Astrocyte (in vitro differentiated cells and primary cell): ENCODE data around the gene ARHGAP30. TPM values are rescaled to one million over a fixed set of nuclear protein-coding genes. Genes with fewer than 3 reads are reported as not detected.

Experiments
- DNase-seq: peaks from one replicate; pipeline ENCODE4 v3.0.0-alpha.2; 2010; ENCODE audit warnings: low read depth
- FAIRE-seq: peaks from 2 replicates; lab custom pipeline; 2011; peaks lifted over from hg19 to GRCh38; lab: Jason Lieb, UNC
- H2AFZ ChIP-seq: 2 replicates; pipeline ENCODE4 v1.6.0; 2012; ENCODE audit warnings: low read depth, low read length, inconsistent platforms
- H3K27ac ChIP-seq: 2 replicates; pipeline ENCODE4 v1.5.1; 2011; ENCODE audit warnings: low read depth, low read length, inconsistent platforms
- H3K27me3 ChIP-seq: 2 replicates; pipeline ENCODE4 v1.6.0; 2011; ENCODE audit warnings: low read length, inconsistent platforms; ENCODE audit not compliant: insufficient read depth
- H3K36me3 ChIP-seq: 2 replicates; pipeline ENCODE4 v1.5.1; 2011; ENCODE audit warnings: low read length, inconsistent platforms; ENCODE audit not compliant: insufficient read depth
- H3K4me1 ChIP-seq: 2 replicates; pipeline ENCODE4 v1.5.1; 2011; ENCODE audit warnings: low read length, inconsistent platforms; ENCODE audit not compliant: insufficient read depth
- H3K4me2 ChIP-seq: 2 replicates; pipeline ENCODE4 v1.6.0; 2012; ENCODE audit warnings: low read length, inconsistent platforms
- H3K4me3 ChIP-seq: 2 replicates; pipeline ENCODE4 v1.5.1; 2011; ENCODE audit warnings: low read depth, mild to moderate bottlenecking, low read length, inconsistent platforms; ENCODE audit not compliant: insufficient read depth
- H3K79me2 ChIP-seq: 2 replicates; pipeline ENCODE4 v1.6.0; 2012; ENCODE audit warnings: mild to moderate bottlenecking, low read length, inconsistent platforms; ENCODE audit not compliant: insufficient read depth
- H3K9ac ChIP-seq: 2 replicates; pipeline ENCODE4 v1.6.0; 2012; ENCODE audit warnings: mild to moderate bottlenecking, low read length, inconsistent platforms
- H3K9me3 ChIP-seq: 2 replicates; pipeline ENCODE4 v1.5.1; 2012; ENCODE audit warnings: low read depth, mild to moderate bottlenecking, low read length, inconsistent platforms; ENCODE audit not compliant: insufficient read depth
- H4K20me1 ChIP-seq: 2 replicates; pipeline ENCODE4 v1.6.0; 2012; ENCODE audit warnings: low read length, inconsistent platforms; ENCODE audit not compliant: insufficient read depth
- H3K27ac Mint-ChIP-seq: one replicate; pipeline ENCODE4 v1.8.0; 2021; ENCODE audit warnings: mild to moderate bottlenecking, mixed read lengths; ENCODE audit not compliant: unreplicated experiment
- H3K27me3 Mint-ChIP-seq: one replicate; pipeline ENCODE4 v1.8.0; 2021; ENCODE audit warnings: low read depth, mixed read lengths; ENCODE audit not compliant: unreplicated experiment
- H3K36me3 Mint-ChIP-seq: one replicate; pipeline ENCODE4 v1.8.0; 2021; ENCODE audit warnings: low read depth, mixed read lengths; ENCODE audit not compliant: unreplicated experiment
- H3K4me1 Mint-ChIP-seq: one replicate; pipeline ENCODE4 v1.8.0; 2021; ENCODE audit warnings: low read depth, mixed read lengths; ENCODE audit not compliant: unreplicated experiment
- H3K4me3 Mint-ChIP-seq: one replicate; pipeline ENCODE4 v1.8.0; 2021; ENCODE audit warnings: mild to moderate bottlenecking, moderate library complexity, mixed read lengths; ENCODE audit not compliant: unreplicated experiment
- H3K9me3 Mint-ChIP-seq: one replicate; pipeline ENCODE4 v1.8.0; 2021; ENCODE audit warnings: mild to moderate bottlenecking, mixed read lengths; ENCODE audit not compliant: unreplicated experiment
- CTCF ChIP-seq: IDR thresholded peaks from 2 replicates; pipeline ENCODE4 v1.5.1; 2011; ENCODE audit warnings: low read depth, mild to moderate bottlenecking, inconsistent platforms, low read length, moderate library complexity; ENCODE audit not compliant: insufficient read depth
- EZH2 ChIP-seq: IDR thresholded peaks from 2 replicates; pipeline ENCODE4 v1.6.1; 2012; ENCODE audit warnings: mild to moderate bottlenecking, low read length, inconsistent platforms; ENCODE audit not compliant: insufficient read depth
- total RNA-seq: library from RNA; stranded (reverse); gene quantifications from 2 replicates; pipeline ENCODE4 v1.2.1, GENCODE V29; 2021

The ARHGAP30 gene
- total RNA-seq, 1 donor from 2014 or later: 0.25 TPM

GRCh38 chr1:161100556-161100955 lies 30.9 kb upstream of the ARHGAP30 start:
- Mint-ChIP-seq H3K27ac (no peak overlapping the region), H3K27me3 (no peaks in the 10 kb centered on the region), H3K9me3 (no peaks in the 10 kb centered on the region), H3K4me1 (peaks cover 10% of the 10 kb centered on the region), H3K36me3 (peaks cover 3% of the 10 kb centered on the region), H3K4me3 (no peak overlapping the region)
- peaks cover 15% of the 10 kb centered on the region for H3K36me3 ChIP-seq
- no peak overlapping the region for H3K27ac ChIP-seq
- TF ChIP-seq CTCF (no peak), EZH2 (no peak)
- H3K27me3 ChIP-seq: no peaks in the 10 kb centered on the region
- no peak overlapping the region for H2AFZ ChIP-seq
- H3K9me3 ChIP-seq: no peaks in the 10 kb centered on the region
- H3K4me3 ChIP-seq: no peak overlapping the region
- peaks cover 15% of the 10 kb centered on the region for H3K4me1 ChIP-seq
- FAIRE-seq (no peak), DNase-seq (no peak)
- peaks cover 59% of the 10 kb centered on the region for H4K20me1 ChIP-seq
- H3K4me2 ChIP-seq: no peak overlapping the region
- H3K9ac ChIP-seq: no peak overlapping the region
- H3K79me2 ChIP-seq: peaks cover 33% of the 10 kb centered on the region

- H3K4me2 ChIP-seq: peak overlapping the region; percentile 90
- peaks cover 15% of the 10 kb centered on the region for H3K4me1 ChIP-seq
- no peak overlapping the region for H3K4me3 ChIP-seq
- TF ChIP-seq CTCF (no peak), EZH2 (no peak)
- no peak overlapping the region for H3K27ac Mint-ChIP-seq
- H3K9me3 Mint-ChIP-seq: no peaks in the 10 kb centered on the region
- no peak overlapping the region for H2AFZ ChIP-seq
- H3K36me3 Mint-ChIP-seq: peaks cover 3% of the 10 kb centered on the region
- H3K36me3 ChIP-seq: peaks cover 15% of the 10 kb centered on the region
- peak overlapping the region; percentile 67 for H3K9ac ChIP-seq
- DNase-seq: no peak
- H3K27ac ChIP-seq: no peak overlapping the region
- FAIRE-seq: no peak
- H3K4me3 Mint-ChIP-seq: peak overlapping the region; percentile 79
- H3K9me3 ChIP-seq: no peaks in the 10 kb centered on the region
- peaks cover 16% of the 10 kb centered on the region for H3K4me1 Mint-ChIP-seq
- H4K20me1 ChIP-seq: peaks cover 46% of the 10 kb centered on the region
- peaks cover 20% of the 10 kb centered on the region for H3K79me2 ChIP-seq
- no peaks in the 10 kb centered on the region for H3K27me3 ChIP-seq
- no peaks in the 10 kb centered on the region for H3K27me3 Mint-ChIP-seq
Observed at GRCh38 chr1:161099090-161099802, 29.6 kb upstream of the ARHGAP30 start.
